CMK (cell line): ENCODE results near the gene SNX6.
A peak's percentile ranks its signal among the peaks of the same experiment; 100 is the strongest.
"Not testable (repeated sequence)": the region's sequence is repeated elsewhere in the genome, so short reads cannot be mapped to it uniquely, and the experiment has no call there.

Experiments
- DNase-seq: peaks from one replicate; pipeline ENCODE4 v3.0.0-alpha.2; 2010; ENCODE audit warnings: low read depth

Gene SNX6

GRCh38 chr14:34629657-34630529 lies at the start of gene SNX6:
SNX6 (minus strand) TSS chr14:34630148; CDS start chr14:34630116, 32 bp downstream.
- peak; percentile 31 for DNase-seq

GRCh38 chr14:34678735-34679134 lies 48.8 kb upstream of the SNX6 start:
- no peak for DNase-seq

- DNase-seq, result no peak
These were observed 48.4 kb upstream of the SNX6 start for GRCh38 chr14:34678306-34678705.

- DNase-seq, result no peak
These were observed 46.7 kb upstream of the SNX6 start for GRCh38 chr14:34676516-34677211.

- DNase-seq, result no peak
These were observed 43.8 kb upstream of the SNX6 start for GRCh38 chr14:34673702-34674101.

GRCh38 chr14:34671716-34672115 lies 41.8 kb upstream of the SNX6 start:
- DNase-seq, result no peak

GRCh38 chr14:34668111-34668510 lies 38.2 kb upstream of the SNX6 start:
- no peak for DNase-seq

- DNase-seq, result no peak
These were observed 37.1 kb upstream of the SNX6 start for GRCh38 chr14:34667007-34667406.

GRCh38 chr14:34665785-34666435 lies 36.0 kb upstream of the SNX6 start:
- no peak for DNase-seq

GRCh38 chr14:34662561-34663088 lies 32.7 kb upstream of the SNX6 start:
- no peak for DNase-seq

- DNase-seq, result no peak
These were observed 30.8 kb upstream of the SNX6 start for GRCh38 chr14:34660796-34661195.

GRCh38 chr14:34655959-34656358 lies 26.0 kb upstream of the SNX6 start:
- DNase-seq, result no peak

GRCh38 chr14:34653073-34653472 lies 23.1 kb upstream of the SNX6 start:
- DNase-seq, result not testable (repeated sequence)

- DNase-seq, result not testable (repeated sequence)
These were observed 22.4 kb upstream of the SNX6 start for GRCh38 chr14:34652348-34652747.

- no peak for DNase-seq
These were observed 21.0 kb upstream of the SNX6 start for GRCh38 chr14:34650786-34651584.

GRCh38 chr14:34650006-34650405 lies 20.1 kb upstream of the SNX6 start:
- DNase-seq, result not testable (repeated sequence)

- no peak for DNase-seq
These were observed 19.4 kb upstream of the SNX6 start for GRCh38 chr14:34649344-34649743.

GRCh38 chr14:34646570-34647255 lies 16.8 kb upstream of the SNX6 start:
- no peak for DNase-seq

GRCh38 chr14:34643361-34643760 lies 13.4 kb upstream of the SNX6 start:
- DNase-seq, result no peak

GRCh38 chr14:34642595-34642994 lies 12.6 kb upstream of the SNX6 start:
- DNase-seq, result no peak

- DNase-seq, result no peak
These were observed 10.9 kb upstream of the SNX6 start for GRCh38 chr14:34640826-34641225.
